K562 (cell line): ENCODE data around the gene MGP. TPM values are rescaled to one million over a fixed set of nuclear protein-coding genes. Genes with fewer than 3 reads are reported as not detected.

Experiments used
- ATAC-seq: fragments of 200-7000 bp; cut with Tn5 transposase; 3 replicates; pipeline ENCODE4 v1.9.1; 2020; ENCODE audit warnings: moderate library complexity
- BruUV-seq: library from RNA; stranded (reverse); fragments of 400-500 nt; replicated peaks from 2 replicates; lab custom pipeline; 2021; lab: Mats Ljungman, UMichigan
- CTCF ChIA-PET: fragments of 300-600 bp; formaldehyde crosslinking; extraction: SDS; loops from one replicate; lab custom pipeline; 2021; ENCODE audit warnings: low intra/inter-chr PET ratio; lab: Yijun Ruan, JAX
- POLR2A ChIA-PET: fragments of 300-600, 350-650 bp; sonication (Branson Sonifier 250); formaldehyde crosslinking; extraction: SDS; loops from one replicate; lab custom pipeline; 2021; ENCODE audit warnings: antibody characterized with exemption, inconsistent platforms; lab: Yijun Ruan, JAX
- DNase-seq, 4 experiments: peaks; one replicate each; pipeline versions ENCODE4 v3.0.0 to v3.0.0-alpha.2; 2011 to 2018; ENCODE audit warnings: low spot score in 3 of 4, mixed read lengths in 3 of 4; ENCODE audit errors: extremely low read depth in 1 of 4
- FAIRE-seq: peaks from 2 replicates; lab custom pipeline; 2011; peaks lifted over from hg19 to GRCh38; lab: Jason Lieb, UNC
- H2AFZ ChIP-seq: 2 replicates; pipeline ENCODE4 v1.6.0; 2011; ENCODE audit warnings: low read depth, low read length, control low read depth, inconsistent platforms
- H3K27ac ChIP-seq: fragments of 200-600 bp; 3 replicates; pipeline ENCODE4 v1.8.0; 2011; ENCODE audit warnings: low read depth, mild to moderate bottlenecking, control low read depth, inconsistent platforms, low read length, moderate library complexity, mixed read lengths; ENCODE audit errors: extremely low read depth
- H3K27me3 ChIP-seq, 2 experiments: fragments of 300-600 bp in 1 of 2; 2 replicates in 1 of 2; 3 replicates in 1 of 2; pipeline versions ENCODE4 v1.6.0 to v1.8.0; 2011; ENCODE audit warnings: inconsistent platforms in 2 of 2, low read length in 2 of 2, mild to moderate bottlenecking in 1 of 2, mixed read lengths in 1 of 2, moderate library complexity in 1 of 2; ENCODE audit not compliant: control insufficient read depth in 2 of 2, insufficient read depth in 2 of 2
- H3K36me3 ChIP-seq: fragments of 300-600 bp; 3 replicates; pipeline ENCODE4 v1.8.0; 2011; ENCODE audit warnings: mild to moderate bottlenecking, low read length, inconsistent platforms; ENCODE audit not compliant: control insufficient read depth, insufficient read depth
- H3K4me1 ChIP-seq, 2 experiments: fragments of 200-600 bp in 1 of 2; replicated peaks in 1 of 2; 2 replicates in 1 of 2; 3 replicates in 1 of 2; pipeline versions ENCODE4 v1.5.1 to v1.8.0; 2011; ENCODE audit warnings: inconsistent platforms in 2 of 2, low read length in 2 of 2, mild to moderate bottlenecking in 1 of 2, mixed read lengths in 1 of 2, moderate library complexity in 1 of 2; ENCODE audit not compliant: control insufficient read depth in 2 of 2, insufficient read depth in 2 of 2
- H3K4me2 ChIP-seq: 2 replicates; pipeline ENCODE4 v1.6.1; 2011; ENCODE audit warnings: low read length, control low read depth, inconsistent platforms, mixed read lengths; ENCODE audit not compliant: insufficient read depth
- H3K4me3 ChIP-seq: fragments of 200-600 bp; sonication (generic), shearing (Covaris generic); 2 replicates; pipeline ENCODE4 v1.5.1; 2016; ENCODE audit warnings: control low read depth, inconsistent platforms
- H3K79me2 ChIP-seq: fragments of 200-600 bp; 3 replicates; pipeline ENCODE4 v1.8.0; 2011; ENCODE audit warnings: low read length, inconsistent platforms; ENCODE audit not compliant: control insufficient read depth, insufficient read depth
- H3K9ac ChIP-seq, 2 experiments: 2 replicates each; pipeline versions ENCODE4 v1.6.0 to v1.6.1; 2011; ENCODE audit warnings: low read depth in 2 of 2, low read length in 2 of 2, control low read depth in 1 of 2, inconsistent platforms in 1 of 2, mild to moderate bottlenecking in 1 of 2, mixed read lengths in 1 of 2; ENCODE audit not compliant: insufficient read depth in 1 of 2
- H3K9me1 ChIP-seq: one replicate; pipeline ENCODE4 v1.6.0; 2011; ENCODE audit warnings: inconsistent platforms, mild to moderate bottlenecking, low read length, moderate library complexity; ENCODE audit not compliant: control insufficient read depth, insufficient read depth
- H3K9me3 ChIP-seq: replicated peaks from 2 replicates; pipeline ENCODE4 v1.5.1; 2011; ENCODE audit warnings: low read depth, low read length, inconsistent platforms; ENCODE audit not compliant: control insufficient read depth, insufficient read depth
- H4K20me1 ChIP-seq: replicated peaks from 2 replicates; pipeline ENCODE4 v1.6.1; 2011; ENCODE audit warnings: low read length, inconsistent platforms, mixed read lengths; ENCODE audit not compliant: control insufficient read depth, insufficient read depth
- CTCF ChIP-seq, 3 experiments: IDR thresholded peaks in 2 of 3; conservative IDR thresholded peaks in 1 of 3; 2 replicates each; pipeline ENCODE4 v1.5.1; 2011 to 2012; ENCODE audit warnings: low read length in 3 of 3, mild to moderate bottlenecking in 3 of 3, control low read depth in 2 of 3, improper control_type of control experiment in 1 of 3, inconsistent platforms in 1 of 3, low read depth in 1 of 3, mixed read lengths in 1 of 3, moderate library complexity in 1 of 3; ENCODE audit not compliant: insufficient read depth in 2 of 3
- ESRRA ChIP-seq: fragments of 450-650 bp; IDR thresholded peaks from 2 replicates; pipeline ENCODE4 v1.6.1; 2014; ENCODE audit warnings: low read depth, mild to moderate bottlenecking, moderate library complexity, borderline replicate concordance
- MCM5 ChIP-seq: fragments of 450-650 bp; IDR thresholded peaks from 2 replicates; pipeline ENCODE4 v1.6.1; 2016; ENCODE audit warnings: low read depth
- RAD21 ChIP-seq, 2 experiments: fragments of 250-450 bp in 1 of 2; fragments of 450-650 bp in 1 of 2; sonication (Bioruptor Pico) in 1 of 2; formaldehyde crosslinking in 1 of 2; IDR thresholded peaks in 1 of 2; conservative IDR thresholded peaks in 1 of 2; 2 replicates each; pipeline versions ENCODE4 v1.4.0 to v1.8.0; 2020 to 2022; ENCODE audit warnings: mild to moderate bottlenecking in 2 of 2, moderate library complexity in 1 of 2
- TAL1 ChIP-seq: fragments of 450-650 bp; IDR thresholded peaks from 2 replicates; pipeline ENCODE4 v1.6.1; 2016; ENCODE audit warnings: mild to moderate bottlenecking
- WGBS: fragments of 100-300 bp; shearing (Covaris generic); methylation state at CpG from one replicate; pipeline ENCODE4 v1.1.6; 2016; ENCODE audit warnings: low coverage, mixed read lengths; ENCODE audit not compliant: insufficient coverage; ENCODE audit errors: missing lambda C conversion rate; 5-methylcytosine and 5-hydroxymethylcytosine counted together
- in situ Hi-C: fragments of 300-500 bp; cut with MboI; formaldehyde crosslinking; loops from 4 replicates; pipeline ENCODE4 v1.15.0; 2018; ENCODE audit warnings: inconsistent platforms, mixed read lengths
- intact Hi-C: fragments of 100-400 bp; cut with micrococcal nuclease; formaldehyde crosslinking; loops from 2 replicates; pipeline ENCODE4 v1.14.2; 2022
- polyA plus RNA-seq, 8 experiments: library from polyadenylated mRNA; depleted of rRNA in 4 of 8; stranded (reverse) in 5 of 8; unstranded in 3 of 8; fragments of >200 nt; fragmentation: Nextera tagmentation in 2 of 8; fragmentation: Illumina TruSeq in 1 of 8; extraction: Ambion mirVana in 2 of 8; extraction: Trizol in 1 of 8; gene quantifications; 2 replicates each; pipeline versions ENCODE4 v1.2.1 to v1.2.3, GENCODE V29; 2011 to 2014; ENCODE audit warnings: inconsistent platforms in 1 of 8, missing spikeins in 1 of 8
- total RNA-seq, 7 experiments: library from RNA; depleted of rRNA in 6 of 7; stranded (reverse); fragments of >200 nt in 6 of 7; fragmentation: Illumina TruSeq in 2 of 7; extraction: Trizol in 2 of 7; gene quantifications; 2 replicates each; pipeline versions ENCODE4 v1.2.1 to v1.2.3, GENCODE V29; 2011 to 2021; ENCODE audit warnings: low replicate concordance in 1 of 7

The MGP gene
- total and polyA plus RNA-seq, 9 of the 15 experiments (the other 6 are each of a cell fraction or from before 2014, with no cell fraction given): 1.2 TPM; not detected in 8

GRCh38 chr12:14893506-14894250 lies 8.0 kb upstream of the MGP start:
- no peak for ATAC-seq
- CTCF ChIA-PET: no interaction called here
- TF ChIP-seq MCM5: no peak
- no peak for TF ChIP-seq TAL1
- TF ChIP-seq, all 486 proteins: peak for 0
- POLR2A ChIA-PET: no interaction called here
- no peak overlapping the region for H3K4me2 ChIP-seq
- 0% methylated on average over 5 of the region's 5 CpGs for WGBS
- H3K9me3 ChIP-seq: no peaks in the 10 kb centered on the region
- intact Hi-C loops (loop anchor here (2.0 to 5.0 kb wide), 2 partner anchors 46 to 81 kb away; no protein-coding TSS in a partner anchor), in situ Hi-C loops (no loop called here)
- H3K27ac ChIP-seq: no peak overlapping the region
- no peak overlapping the region for H3K9ac ChIP-seq
- no peak overlapping the region for H2AFZ ChIP-seq
- no peak for FAIRE-seq
- no peaks in the 10 kb centered on the region for H3K9me1 ChIP-seq
- no peak overlapping the region for H3K4me3 ChIP-seq
- H3K36me3 ChIP-seq: no peaks in the 10 kb centered on the region
- peaks cover 0 to 3% of the 10 kb centered on the region in 2 experiments; a peak in 2 of 5 replicates for H3K27me3 ChIP-seq
- no peaks in the 10 kb centered on the region for H3K79me2 ChIP-seq
- H3K4me1 ChIP-seq: no peaks in the 10 kb centered on the region; a peak in 1 of 5 replicates
- no peak for DNase-seq
- BruUV-seq: no TSS peak
- no peaks in the 10 kb centered on the region for H4K20me1 ChIP-seq

- in situ Hi-C loops (no loop called here), intact Hi-C loops (loop anchor here (2.0 to 5.0 kb wide), 2 partner anchors 46 to 80 kb away; no protein-coding TSS in a partner anchor)
- ChIA-PET CTCF (no interaction called here), POLR2A (no interaction called here)
- 3% methylated on average over 6 of the region's 7 CpGs for WGBS
- H3K9me1 ChIP-seq: no peaks in the 10 kb centered on the region
- no peaks in the 10 kb centered on the region for H3K79me2 ChIP-seq
- no peak for FAIRE-seq
- no peak overlapping the region for H3K4me2 ChIP-seq
- peaks cover 0 to 3% of the 10 kb centered on the region in 2 experiments; a peak in 2 of 5 replicates for H3K27me3 ChIP-seq
- no TSS peak for BruUV-seq
- ATAC-seq: 0 out of 3 replicates have a peak, but pooled peaks have one; percentile 33
- H3K27ac ChIP-seq: no peak overlapping the region
- TF ChIP-seq ESRRA (no peak), CTCF (IDR thresholded peaks at IDR 0.05 in 2 of 3, conservative IDR thresholded peaks at IDR 0.05 in 1 of 3; ENCODE audit: insufficient read depth in 2 of 3, low read depth in 1 of 3, low read length in 3 of 3) (peak in 1 of 3 experiments; percentile 36; a peak in 2 of 6 replicates), RAD21 (CRISPR knock-in tag; conservative IDR thresholded peaks at IDR 0.05 in 1 of 2, IDR thresholded peaks at IDR 0.05 in 1 of 2) (peak; percentile 49 to 64)
- H3K4me1 ChIP-seq: no peaks in the 10 kb centered on the region; a peak in 1 of 5 replicates
- DNase-seq: peak in 1 of 4 experiments; percentile 21
- H3K9me3 ChIP-seq: no peaks in the 10 kb centered on the region
- H2AFZ ChIP-seq: no peak overlapping the region
- H3K9ac ChIP-seq: no peak overlapping the region
- no peaks in the 10 kb centered on the region for H4K20me1 ChIP-seq
- H3K36me3 ChIP-seq: no peaks in the 10 kb centered on the region
- H3K4me3 ChIP-seq: no peak overlapping the region
Observed at GRCh38 chr12:14892726-14893505, 7.3 kb upstream of the MGP start.
